GM19372 (cell line): ENCODE results near the gene SPPL3.
"Not testable (repeated sequence)": the region's sequence is repeated elsewhere in the genome, so short reads cannot be mapped to it uniquely, and the experiment has no call there.

Experiments used
- ATAC-seq: cut with Tn5 transposase; IDR thresholded peaks from one replicate; pipeline ENCODE4 v1.9.1; 2021; ENCODE audit warnings: mild to moderate bottlenecking, low read depth, moderate library complexity; ENCODE audit not compliant: unreplicated experiment

Gene SPPL3

GRCh38 chr12:120793357-120793756 is 110.8 kb downstream of the SPPL3 start:
- no peak for ATAC-seq

GRCh38 chr12:120792456-120792855 is 111.7 kb downstream of the SPPL3 start:
- ATAC-seq = not testable (repeated sequence)

- ATAC-seq = no peak
These were observed 112.4 kb downstream of the SPPL3 start for GRCh38 chr12:120791669-120792176.

GRCh38 chr12:120790114-120790513 is 114.0 kb downstream of the SPPL3 start:
- no peak for ATAC-seq

- ATAC-seq = no peak
These were observed 116.3 kb downstream of the SPPL3 start for GRCh38 chr12:120787889-120788288.

GRCh38 chr12:120784804-120785203 is 119.4 kb downstream of the SPPL3 start:
- ATAC-seq = no peak

GRCh38 chr12:120783197-120783596 is 121.0 kb downstream of the SPPL3 start:
- no peak for ATAC-seq

- no peak for ATAC-seq
These were observed 128.2 kb downstream of the SPPL3 start for GRCh38 chr12:120775862-120776552.

- ATAC-seq = no peak
These were observed 129.8 kb downstream of the SPPL3 start for GRCh38 chr12:120774169-120774916.

- no peak for ATAC-seq
These were observed 133.1 kb downstream of the SPPL3 start for GRCh38 chr12:120771097-120771496.

GRCh38 chr12:120767071-120768024 is 136.8 kb downstream of the SPPL3 start:
- no peak for ATAC-seq

- no peak for ATAC-seq
These were observed 137.6 kb downstream of the SPPL3 start for GRCh38 chr12:120766566-120766965.

GRCh38 chr12:120764816-120765215 is 139.3 kb downstream of the SPPL3 start:
- ATAC-seq = no peak

GRCh38 chr12:120763250-120763649 is 140.9 kb downstream of the SPPL3 start:
- ATAC-seq = no peak

- no peak for ATAC-seq
These were observed 142.1 kb downstream of the SPPL3 start for GRCh38 chr12:120762086-120762485.

GRCh38 chr12:120761519-120761934 is 142.6 kb downstream of the SPPL3 start:
- ATAC-seq = no peak

- ATAC-seq = no peak
These were observed 143.6 kb downstream of the SPPL3 start for GRCh38 chr12:120760349-120761254.

- ATAC-seq = no peak
These were observed 144.4 kb downstream of the SPPL3 start for GRCh38 chr12:120759591-120760348.
